ENCODE results near the gene SLC22A14. TPM values are rescaled to one million over a fixed set of nuclear protein-coding genes. Genes with fewer than 3 reads are reported as not detected.

Gene SLC22A14
- total RNA-seq, 1 experiment from 2014 or later: 0.14 TPM

DNA sequence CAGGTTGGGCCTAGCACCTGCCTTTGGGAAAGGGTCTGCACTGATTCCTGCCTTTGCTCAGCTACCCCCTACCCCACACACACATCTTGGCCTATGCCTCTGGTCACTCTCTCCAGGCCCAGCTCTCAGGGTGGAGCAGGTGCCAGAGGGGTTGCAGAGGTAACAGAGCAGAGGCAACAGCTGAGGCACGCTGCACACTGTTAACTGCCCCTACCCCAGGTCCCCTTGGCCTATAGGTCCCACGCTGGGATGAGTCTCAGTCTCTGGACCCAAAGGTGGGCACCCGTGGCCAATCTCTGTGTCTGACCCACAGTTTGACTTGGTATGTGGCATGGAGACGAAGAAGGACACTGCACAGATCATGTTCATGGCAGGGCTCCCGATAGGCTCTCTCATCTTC lies 24.8 kb downstream of the SLC22A14 start:
- no peak overlapping the region for H3K4me3 Mint-ChIP-seq (ENCODE audit: unreplicated experiment)
- DNase-seq: no peak
- H3K4me1 Mint-ChIP-seq (ENCODE audit: low read depth, unreplicated experiment): no peaks in the 10 kb centered on the region
- no TSS peak for BruUV-seq (replicated peaks)
- H3K9me3 Mint-ChIP-seq (ENCODE audit: unreplicated experiment): peaks cover 8% of the 10 kb centered on the region
- H3K36me3 Mint-ChIP-seq (ENCODE audit: insufficient read depth, unreplicated experiment): no peaks in the 10 kb centered on the region
- Histone ChIP-seq H3K9me3 (no peaks in the 10 kb centered on the region), H3K36me3 (ENCODE audit: control insufficient read depth, insufficient read depth, low read length) (no peaks in the 10 kb centered on the region), H3K4me1 (no peaks in the 10 kb centered on the region), H3K4me3 (ENCODE audit: low read depth, low read length) (no peak overlapping the region), H3K27me3 (replicated peaks; ENCODE audit: control insufficient read depth, insufficient read depth, low read length) (no peaks in the 10 kb centered on the region; the same call in 1 of the 2 replicates)
- CTCF ChIA-PET: no interaction called here
- no peak overlapping the region for H3K27ac Mint-ChIP-seq (ENCODE audit: unreplicated experiment)
- TF ChIP-seq, protein P1, sequence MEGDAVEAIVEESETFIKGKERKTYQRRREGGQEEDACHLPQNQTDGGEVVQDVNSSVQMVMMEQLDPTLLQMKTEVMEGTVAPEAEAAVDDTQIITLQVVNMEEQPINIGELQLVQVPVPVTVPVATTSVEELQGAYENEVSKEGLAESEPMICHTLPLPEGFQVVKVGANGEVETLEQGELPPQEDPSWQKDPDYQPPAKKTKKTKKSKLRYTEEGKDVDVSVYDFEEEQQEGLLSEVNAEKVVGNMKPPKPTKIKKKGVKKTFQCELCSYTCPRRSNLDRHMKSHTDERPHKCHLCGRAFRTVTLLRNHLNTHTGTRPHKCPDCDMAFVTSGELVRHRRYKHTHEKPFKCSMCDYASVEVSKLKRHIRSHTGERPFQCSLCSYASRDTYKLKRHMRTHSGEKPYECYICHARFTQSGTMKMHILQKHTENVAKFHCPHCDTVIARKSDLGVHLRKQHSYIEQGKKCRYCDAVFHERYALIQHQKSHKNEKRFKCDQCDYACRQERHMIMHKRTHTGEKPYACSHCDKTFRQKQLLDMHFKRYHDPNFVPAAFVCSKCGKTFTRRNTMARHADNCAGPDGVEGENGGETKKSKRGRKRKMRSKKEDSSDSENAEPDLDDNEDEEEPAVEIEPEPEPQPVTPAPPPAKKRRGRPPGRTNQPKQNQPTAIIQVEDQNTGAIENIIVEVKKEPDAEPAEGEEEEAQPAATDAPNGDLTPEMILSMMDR (IDR thresholded peaks at IDR 0.05; ENCODE audit: insufficient read depth in 1 of 2, low read depth in 1 of 2, low read length in 1 of 2, severe bottlenecking in 1 of 2, unreplicated experiment in 1 of 2): no peak
- POLR2A ChIA-PET: no interaction called here
- H3K27me3 Mint-ChIP-seq (ENCODE audit: insufficient read depth, unreplicated experiment): peaks cover 18% of the 10 kb centered on the region
- intact Hi-C loops (cut with micrococcal nuclease; ENCODE audit: unreplicated experiment): no loop called here

DNA sequence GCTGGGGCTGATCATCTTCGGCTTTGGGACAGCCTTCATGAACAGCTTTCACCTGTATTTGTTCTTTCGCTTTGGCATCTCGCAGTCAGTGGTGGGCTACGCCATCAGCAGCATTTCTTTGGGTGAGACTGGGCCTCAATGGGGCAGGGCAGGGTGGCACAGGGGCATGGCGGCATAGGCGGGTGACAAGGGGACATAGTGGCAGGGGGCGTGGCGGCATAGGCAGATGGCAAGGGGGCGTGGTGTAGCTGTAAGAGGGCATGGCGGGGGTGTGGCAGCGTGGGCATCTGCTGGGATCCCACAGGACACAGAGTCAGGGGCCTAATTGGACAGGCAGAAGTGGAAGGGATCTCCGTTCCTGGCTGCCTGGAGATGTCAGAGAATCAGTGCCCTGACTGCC lies 25.5 kb downstream of the SLC22A14 start:
- Mint-ChIP-seq H3K9me3 (ENCODE audit: unreplicated experiment) (peaks cover 8% of the 10 kb centered on the region), H3K4me3 (ENCODE audit: unreplicated experiment) (no peak overlapping the region), H3K4me1 (ENCODE audit: low read depth, unreplicated experiment) (no peaks in the 10 kb centered on the region), H3K27ac (ENCODE audit: unreplicated experiment) (no peak overlapping the region), H3K36me3 (ENCODE audit: insufficient read depth, unreplicated experiment) (no peaks in the 10 kb centered on the region), H3K27me3 (ENCODE audit: insufficient read depth, unreplicated experiment) (peaks cover 18% of the 10 kb centered on the region)
- intact Hi-C loops (cut with micrococcal nuclease; ENCODE audit: unreplicated experiment): no loop called here
- DNase-seq: no peak
- POLR2A ChIA-PET: no interaction called here
- H3K27me3 ChIP-seq (replicated peaks; ENCODE audit: control insufficient read depth, insufficient read depth, low read length): no peaks in the 10 kb centered on the region; the same call in 1 of the 2 replicates
- no TSS peak for BruUV-seq (replicated peaks)
- H3K36me3 ChIP-seq (ENCODE audit: control insufficient read depth, insufficient read depth, low read length): no peaks in the 10 kb centered on the region
- CTCF ChIA-PET: no interaction called here
- no peak overlapping the region for H3K4me3 ChIP-seq (ENCODE audit: low read depth, low read length)
- H3K4me1 ChIP-seq: no peaks in the 10 kb centered on the region
- H3K9me3 ChIP-seq: no peaks in the 10 kb centered on the region
- TF ChIP-seq, protein P1 (IDR thresholded peaks at IDR 0.05; ENCODE audit: insufficient read depth in 1 of 2, low read depth in 1 of 2, low read length in 1 of 2, severe bottlenecking in 1 of 2, unreplicated experiment in 1 of 2): no peak

DNA sequence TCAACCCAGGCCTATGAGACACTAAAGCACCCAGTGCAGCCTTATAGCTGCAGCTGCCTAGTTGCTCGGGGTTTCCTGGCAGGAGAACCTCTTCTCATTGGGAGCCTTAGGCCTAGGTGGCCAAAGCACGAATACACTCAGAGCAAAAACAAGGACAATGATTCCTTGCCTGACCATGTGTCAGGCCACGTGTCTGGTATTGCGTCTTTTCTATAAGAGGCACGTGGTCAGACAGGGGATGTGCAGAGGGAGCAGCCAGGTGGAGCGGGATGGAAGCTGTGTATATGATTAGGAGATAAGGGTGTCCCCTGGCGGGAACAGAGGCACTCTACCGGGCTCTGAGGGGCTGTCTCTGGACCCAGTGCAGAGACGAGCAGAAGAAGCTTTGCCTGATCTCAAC lies 26.4 kb downstream of the SLC22A14 start:
- Histone ChIP-seq H3K4me3 (ENCODE audit: low read depth, low read length) (no peak overlapping the region), H3K9me3 (no peaks in the 10 kb centered on the region), H3K36me3 (ENCODE audit: control insufficient read depth, insufficient read depth, low read length) (no peaks in the 10 kb centered on the region), H3K27me3 (replicated peaks; ENCODE audit: control insufficient read depth, insufficient read depth, low read length) (no peaks in the 10 kb centered on the region; the same call in 1 of the 2 replicates), H3K4me1 (no peaks in the 10 kb centered on the region)
- Mint-ChIP-seq H3K4me1 (ENCODE audit: low read depth, unreplicated experiment) (no peaks in the 10 kb centered on the region), H3K27me3 (ENCODE audit: insufficient read depth, unreplicated experiment) (peaks cover 13% of the 10 kb centered on the region), H3K9me3 (ENCODE audit: unreplicated experiment) (peaks cover 3% of the 10 kb centered on the region), H3K27ac (ENCODE audit: unreplicated experiment) (no peak overlapping the region), H3K36me3 (ENCODE audit: insufficient read depth, unreplicated experiment) (no peaks in the 10 kb centered on the region), H3K4me3 (ENCODE audit: unreplicated experiment) (no peak overlapping the region)
- POLR2A ChIA-PET: no interaction called here
- CTCF ChIA-PET: no interaction called here
- TF ChIP-seq, protein P1 (IDR thresholded peaks at IDR 0.05; ENCODE audit: insufficient read depth in 1 of 2, low read depth in 1 of 2, low read length in 1 of 2, severe bottlenecking in 1 of 2, unreplicated experiment in 1 of 2): no peak
- intact Hi-C loops (cut with micrococcal nuclease; ENCODE audit: unreplicated experiment): no loop called here
- DNase-seq: no peak
- no TSS peak for BruUV-seq (replicated peaks)

All from Caco-2 (cell line).